SH-SY5Y (cell line): ENCODE results near the gene SLC25A25.

Experiments used
- GATA2 ChIP-seq: IDR thresholded peaks from 2 replicates; pipeline ENCODE4 v1.6.1; 2011; ENCODE audit warnings: mild to moderate bottlenecking, low read depth, low read length
- GATA3 ChIP-seq: IDR thresholded peaks from 2 replicates; pipeline ENCODE4 v1.6.1; 2011; ENCODE audit warnings: low read depth, mild to moderate bottlenecking, low read length, moderate library complexity

DNA sequence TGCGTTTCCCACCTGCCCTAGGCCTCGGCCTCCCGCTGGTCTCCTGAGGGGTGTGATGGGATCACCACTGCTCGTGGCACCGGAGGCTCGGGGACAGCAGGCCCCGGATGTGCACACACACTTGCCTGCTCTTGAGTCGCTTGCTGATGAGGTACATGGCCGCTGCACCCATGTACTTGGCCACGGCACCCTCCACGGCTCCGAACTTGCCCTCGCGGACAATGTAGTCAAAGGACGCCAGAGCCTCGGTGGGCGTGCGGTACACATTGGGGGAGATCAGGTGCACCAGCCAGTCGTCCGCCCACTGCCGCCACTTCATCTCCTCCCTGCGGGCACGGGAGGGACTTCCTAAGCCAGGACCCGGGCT, 54.8 kb downstream of the SLC25A25 start:
- TF ChIP-seq GATA2, result no peak
- TF ChIP-seq GATA3, result no peak
